ENCODE data around the gene IFT172. TPM values are rescaled to one million over a fixed set of nuclear protein-coding genes. Genes with fewer than 3 reads are reported as not detected.
A peak's percentile ranks its signal among the peaks of the same experiment; 100 is the strongest.

Gene IFT172
- total RNA-seq, 2 donors from 2014 or later, result 14.4 to 18.2 TPM

GRCh38 chr2:27420996-27421395, 68.5 kb downstream of the IFT172 start:
- Histone ChIP-seq H3K36me3 (no peaks in the 10 kb centered on the region), H3K4me3 (no peak overlapping the region), H3K27me3 (no peaks in the 10 kb centered on the region), H3K27ac (no peak overlapping the region), H3K4me1 (no peaks in the 10 kb centered on the region), H3K9me3 (no peaks in the 10 kb centered on the region)
- TF ChIP-seq CTCF (IDR thresholded peaks at IDR 0.05), result no peak
- DNase-seq (ENCODE audit: low spot score), result no peak

GRCh38 chr2:27416151-27416550, 73.4 kb downstream of the IFT172 start:
- TF ChIP-seq CTCF (IDR thresholded peaks at IDR 0.05), result no peak
- Histone ChIP-seq H3K27ac (no peak overlapping the region), H3K4me3 (no peak overlapping the region), H3K4me1 (no peaks in the 10 kb centered on the region), H3K36me3 (no peaks in the 10 kb centered on the region), H3K9me3 (no peaks in the 10 kb centered on the region), H3K27me3 (no peaks in the 10 kb centered on the region)
- DNase-seq (ENCODE audit: low spot score), result no peak

GRCh38 chr2:27412419-27413152, 77.0 kb downstream of the IFT172 start:
- no peak for DNase-seq (ENCODE audit: low spot score)
- Histone ChIP-seq H3K27me3 (no peaks in the 10 kb centered on the region), H3K4me3 (no peak overlapping the region), H3K36me3 (no peaks in the 10 kb centered on the region), H3K9me3 (no peaks in the 10 kb centered on the region), H3K27ac (no peak overlapping the region), H3K4me1 (peaks cover 0 to 20% of the 10 kb centered on the region in 2 donors)
- TF ChIP-seq CTCF (IDR thresholded peaks at IDR 0.05), result no peak

- Histone ChIP-seq H3K9me3 (no peaks in the 10 kb centered on the region), H3K36me3 (no peaks in the 10 kb centered on the region), H3K27ac (peak within 1 kb of the TSS; percentile 83 to 85), H3K27me3 (no peaks in the 10 kb centered on the region), H3K4me1 (peaks cover 0 to 24% of the 10 kb centered on the region in 2 donors), H3K4me3 (peak within 1 kb of the TSS; percentile 89 to 99)
- DNase-seq (ENCODE audit: low spot score), result peak; percentile 90
- peak in 1 of 2 donors; percentile 12 for TF ChIP-seq CTCF (IDR thresholded peaks at IDR 0.05)
These were observed 80.0 kb downstream of the IFT172 start, which contains the start of gene PPM1G for GRCh38 chr2:27409321-27410073. Gene PPM1G, minus strand, starts transcription at chr2:27409591. Its CDS starts 169 bp downstream, at chr2:27409422.

- no peaks in the 10 kb centered on the region for H3K9me3 ChIP-seq
- DNase-seq (ENCODE audit: low spot score), result no peak
These were observed 80.8 kb downstream of the IFT172 start for GRCh38 chr2:27408601-27409320.

More at GRCh38 chr2:27408601-27409320, 80.8 kb downstream of the IFT172 start:
- Histone ChIP-seq H3K36me3 (no peaks in the 10 kb centered on the region), H3K4me1 (peaks cover 0 to 24% of the 10 kb centered on the region in 2 donors), H3K4me3 (peak overlapping the region; percentile 89 to 99), H3K27me3 (no peaks in the 10 kb centered on the region), H3K27ac (peak overlapping the region; percentile 83 to 85)
- no peak for TF ChIP-seq CTCF (IDR thresholded peaks at IDR 0.05)
